Smooth muscle cell of trachea (primary cell): ENCODE data around the gene METTL21C. TPM values are rescaled to one million over a fixed set of nuclear protein-coding genes. Genes with fewer than 3 reads are reported as not detected.

Experiments used
- total RNA-seq: library from RNA; depleted of rRNA; stranded (reverse); fragments of >200 nt; gene quantifications from 2 replicates; pipeline ENCODE4 v1.2.1, GENCODE V29; 2014

METTL21C gene
- not detected in 2 replicates for total RNA-seq

DNA sequence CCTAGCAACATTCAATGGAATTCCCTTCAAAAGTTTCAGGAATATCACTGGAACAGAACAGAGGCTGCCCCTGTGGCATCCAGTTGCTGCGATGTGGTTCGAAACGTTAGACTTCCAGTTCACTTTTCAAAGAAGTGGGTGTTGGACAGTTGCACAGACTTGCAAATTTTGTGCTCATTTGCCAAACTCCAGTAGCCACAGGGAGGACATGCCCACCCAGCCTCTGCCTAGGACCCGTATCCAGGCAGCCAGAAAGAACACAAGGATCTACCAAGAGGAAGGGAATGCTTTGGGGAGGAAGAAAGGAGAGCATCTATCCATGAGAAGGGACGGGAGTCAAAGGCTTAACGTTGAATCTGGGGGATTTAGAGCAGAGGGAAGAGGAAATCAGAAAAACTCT is at the start of gene METTL21C:
TSS of gene METTL21C (minus strand) at position 108 of the 400 bp plus-strand sequence. CDS start 546 bp downstream, outside the sequence.

Other genes with a start within 250 kb of the METTL21C start
- 55.9 and 87.7 TPM in 2 replicates for gene TPP2, start 98.1 kb downstream of the METTL21C start, total RNA-seq
- 6.0 and 16.7 TPM in 2 replicates for gene TEX30, start 78.7 kb upstream of the METTL21C start, total RNA-seq
- 10.0 and 13.6 TPM in 2 replicates for gene POGLUT2, start 103.9 kb upstream of the METTL21C start, total RNA-seq
- 25.5 and 27.1 TPM in 2 replicates for gene BIVM, start 104.1 kb upstream of the METTL21C start, total RNA-seq
- gene ERCC5, start 151.0 kb upstream of the METTL21C start, total RNA-seq, result 68.8 and 80.6 TPM in 2 replicates